ENCODE results near the gene ZNF653.

GRCh38 chr19:11475861-11476260, 29.8 kb downstream of the ZNF653 start:
- no peak for TF ChIP-seq CTCF (IDR thresholded peaks at IDR 0.05; ENCODE audit: insufficient read depth, low read length)
- TF ChIP-seq POLR2AphosphoS5 (IDR thresholded peaks at IDR 0.05; ENCODE audit: low read depth): no peak
- TF ChIP-seq, protein P1, sequence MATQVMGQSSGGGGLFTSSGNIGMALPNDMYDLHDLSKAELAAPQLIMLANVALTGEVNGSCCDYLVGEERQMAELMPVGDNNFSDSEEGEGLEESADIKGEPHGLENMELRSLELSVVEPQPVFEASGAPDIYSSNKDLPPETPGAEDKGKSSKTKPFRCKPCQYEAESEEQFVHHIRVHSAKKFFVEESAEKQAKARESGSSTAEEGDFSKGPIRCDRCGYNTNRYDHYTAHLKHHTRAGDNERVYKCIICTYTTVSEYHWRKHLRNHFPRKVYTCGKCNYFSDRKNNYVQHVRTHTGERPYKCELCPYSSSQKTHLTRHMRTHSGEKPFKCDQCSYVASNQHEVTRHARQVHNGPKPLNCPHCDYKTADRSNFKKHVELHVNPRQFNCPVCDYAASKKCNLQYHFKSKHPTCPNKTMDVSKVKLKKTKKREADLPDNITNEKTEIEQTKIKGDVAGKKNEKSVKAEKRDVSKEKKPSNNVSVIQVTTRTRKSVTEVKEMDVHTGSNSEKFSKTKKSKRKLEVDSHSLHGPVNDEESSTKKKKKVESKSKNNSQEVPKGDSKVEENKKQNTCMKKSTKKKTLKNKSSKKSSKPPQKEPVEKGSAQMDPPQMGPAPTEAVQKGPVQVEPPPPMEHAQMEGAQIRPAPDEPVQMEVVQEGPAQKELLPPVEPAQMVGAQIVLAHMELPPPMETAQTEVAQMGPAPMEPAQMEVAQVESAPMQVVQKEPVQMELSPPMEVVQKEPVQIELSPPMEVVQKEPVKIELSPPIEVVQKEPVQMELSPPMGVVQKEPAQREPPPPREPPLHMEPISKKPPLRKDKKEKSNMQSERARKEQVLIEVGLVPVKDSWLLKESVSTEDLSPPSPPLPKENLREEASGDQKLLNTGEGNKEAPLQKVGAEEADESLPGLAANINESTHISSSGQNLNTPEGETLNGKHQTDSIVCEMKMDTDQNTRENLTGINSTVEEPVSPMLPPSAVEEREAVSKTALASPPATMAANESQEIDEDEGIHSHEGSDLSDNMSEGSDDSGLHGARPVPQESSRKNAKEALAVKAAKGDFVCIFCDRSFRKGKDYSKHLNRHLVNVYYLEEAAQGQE (IDR thresholded peaks at IDR 0.05; ENCODE audit: insufficient replicate concordance, low read depth): no peak
- TF ChIP-seq GABPA (IDR thresholded peaks at IDR 0.05; ENCODE audit: low read depth): no peak
- TF ChIP-seq SPI1 (IDR thresholded peaks at IDR 0.05; ENCODE audit: borderline replicate concordance, low read depth): no peak
